HepG2 (cell line): ENCODE measurements around the gene MAN1A1. TPM values are rescaled to one million over a fixed set of nuclear protein-coding genes. Genes with fewer than 3 reads are reported as not detected.

ENCODE experiments used
- CCDC6 ChIP-seq: sonication (generic); formaldehyde crosslinking; IDR thresholded peaks from 2 replicates; pipeline ENCODE4 v1.8.1; 2022; ENCODE audit warnings: mild to moderate bottlenecking, missing genetic modification reagents, moderate library complexity
- FOXA1 ChIP-seq, 2 experiments: fragments of 450-650 bp in 1 of 2; sonication (generic) in 1 of 2; formaldehyde crosslinking in 1 of 2; IDR thresholded peaks; 2 replicates each; pipeline versions ENCODE4 v1.4.0 to v1.6.1; 2016 to 2020; ENCODE audit warnings: missing genetic modification reagents in 1 of 2
- GATAD1 ChIP-seq: IDR thresholded peaks from 2 replicates; pipeline ENCODE4 v1.6.1; 2016; ENCODE audit warnings: missing genetic modification reagents, missing compliant biosample characterization
- IRX3 ChIP-seq: sonication (generic); formaldehyde crosslinking; IDR thresholded peaks from 2 replicates; pipeline ENCODE4 v1.8.1; 2023; ENCODE audit warnings: mild to moderate bottlenecking, low read depth, missing genetic modification reagents, borderline replicate concordance
- KLF13 ChIP-seq: sonication (generic); formaldehyde crosslinking; IDR thresholded peaks from 2 replicates; pipeline ENCODE4 v1.4.0; 2020; ENCODE audit warnings: mild to moderate bottlenecking, missing genetic modification reagents
- LBX2 ChIP-seq: sonication (generic); formaldehyde crosslinking; IDR thresholded peaks from 2 replicates; pipeline ENCODE4 v1.5.0; 2020; ENCODE audit warnings: missing genetic modification reagents, mild to moderate bottlenecking, borderline replicate concordance
- MED1 ChIP-seq: sonication (generic); formaldehyde crosslinking; IDR thresholded peaks from 2 replicates; pipeline ENCODE4 v1.4.0; 2020; ENCODE audit warnings: missing genetic modification reagents
- MNT ChIP-seq: fragments of 450-650 bp; IDR thresholded peaks from 2 replicates; pipeline ENCODE4 v1.6.1; 2016
- NCOR1 ChIP-seq: fragments of 200-600 bp; sonication (generic); IDR thresholded peaks from 2 replicates; pipeline ENCODE4 v1.7.0; 2017; ENCODE audit warnings: antibody characterized with exemption, low read length, borderline replicate concordance
- POLR2G ChIP-seq: fragments of 200-400 bp; formaldehyde crosslinking; IDR thresholded peaks from 2 replicates; pipeline ENCODE4 v1.6.1; 2018; ENCODE audit warnings: mild to moderate bottlenecking, low read depth, low read length, moderate library complexity
- ZFP36L2 ChIP-seq: sonication (generic); formaldehyde crosslinking; IDR thresholded peaks from 2 replicates; pipeline ENCODE4 v1.4.0; 2020; ENCODE audit warnings: missing genetic modification reagents
- ZMAT3 ChIP-seq: sonication (generic); formaldehyde crosslinking; conservative IDR thresholded peaks from 2 replicates; pipeline ENCODE4 v1.7.0; 2021; ENCODE audit warnings: missing genetic modification reagents
- ZNF263 ChIP-seq: sonication (generic); formaldehyde crosslinking; IDR thresholded peaks from 2 replicates; pipeline ENCODE4 v1.4.0; 2020; ENCODE audit warnings: missing genetic modification reagents
- ZNF318 ChIP-seq: sonication (generic); formaldehyde crosslinking; IDR thresholded peaks from 2 replicates; pipeline ENCODE4 v1.4.0; 2020; ENCODE audit warnings: mild to moderate bottlenecking, missing genetic modification reagents
- ZNF484 ChIP-seq: sonication (generic); formaldehyde crosslinking; IDR thresholded peaks from 2 replicates; pipeline ENCODE4 v1.5.1; 2020; ENCODE audit warnings: mild to moderate bottlenecking, low read depth, missing genetic modification reagents, borderline replicate concordance
- ZNF547 ChIP-seq: sonication (generic); formaldehyde crosslinking; IDR thresholded peaks from 2 replicates; pipeline ENCODE4 v1.5.1; 2020; ENCODE audit warnings: mild to moderate bottlenecking, missing genetic modification reagents
- ZNF773 ChIP-seq: sonication (generic); formaldehyde crosslinking; IDR thresholded peaks from 2 replicates; pipeline ENCODE4 v1.4.0; 2020; ENCODE audit warnings: missing genetic modification reagents, borderline replicate concordance
- ZSCAN29 ChIP-seq: sonication (generic); formaldehyde crosslinking; conservative IDR thresholded peaks from 2 replicates; pipeline ENCODE4 v1.4.0; 2020; ENCODE audit warnings: mild to moderate bottlenecking, missing genetic modification reagents
- polyA plus RNA-seq, 8 experiments: library from polyadenylated mRNA; depleted of rRNA in 3 of 8; stranded (reverse) in 7 of 8; unstranded in 1 of 8; fragments of >200 nt; fragmentation: Illumina TruSeq in 4 of 8; extraction: Trizol in 4 of 8; gene quantifications; 2 replicates each; pipeline versions ENCODE4 v1.2.1 to v1.2.3, GENCODE V29; 2011 to 2016; ENCODE audit warnings: low read depth in 4 of 8, missing spikeins in 1 of 8, mixed read lengths in 1 of 8; ENCODE audit not compliant: insufficient read depth in 1 of 8
- total RNA-seq, 5 experiments: library from RNA; depleted of rRNA; stranded (reverse); fragments of >200 nt; fragmentation: Illumina TruSeq; extraction: Trizol; gene quantifications; 2 replicates each; pipeline ENCODE4 v1.2.3, GENCODE V29; 2016; ENCODE audit warnings: low read depth in 1 of 5

Gene MAN1A1
- total and polyA plus RNA-seq, 2 of the 13 experiments (the other 11 are each of a cell fraction or from before 2014, with no cell fraction given) = 156 to 236 TPM

GRCh38 chr6:119349361-119350201, at the start of gene MAN1A1 (continued):
- TF ChIP-seq ZNF484 (CRISPR knock-in tag) (no peak), ZMAT3 (CRISPR knock-in tag) (peak; percentile 84), NCOR1 (no peak), ZNF263 (CRISPR knock-in tag) (peak; percentile 69), KLF13 (CRISPR knock-in tag) (peak; percentile 90), MED1 (CRISPR knock-in tag) (peak; percentile 86), MNT (no peak), ZSCAN29 (CRISPR knock-in tag) (peak; percentile 27; the same call in 1 of the 2 replicates), IRX3 (CRISPR knock-in tag) (peak; percentile 93; the same call in 1 of the 2 replicates), ZNF318 (CRISPR knock-in tag) (peak; percentile 89), ZNF547 (CRISPR knock-in tag) (no peak; the same call in 1 of the 2 replicates), ZNF773 (CRISPR knock-in tag) (no peak; the same call in 1 of the 2 replicates), CCDC6 (peak; percentile 95), POLR2G (peak; percentile 98), FOXA1 (IDR thresholded peaks at IDR 0.05) (no peak), FOXA1 (CRISPR knock-in tag; IDR thresholded peaks at IDR 0.05) (0 out of 2 replicates have a peak, but pooled peaks have one; percentile 50), ZFP36L2 (CRISPR knock-in tag) (peak; percentile 95), LBX2 (CRISPR knock-in tag) (no peak), GATAD1 (CRISPR knock-in tag) (peak; percentile 79)
